HL-60 (cell line): ENCODE measurements around the gene DCAF11.

Experiments used
- DNase-seq, 2 experiments: peaks; one replicate each; pipeline ENCODE4 v3.0.0-alpha.2; 2010 to 2020; ENCODE audit warnings: low read depth in 1 of 2, low spot score in 1 of 2
- H3K27ac ChIP-seq: fragments of 250-450 bp; sonication (Bioruptor Pico); replicated peaks from 2 replicates; pipeline ENCODE4 v1.5.1; 2020; ENCODE audit warnings: mild to moderate bottlenecking, moderate library complexity
- H3K27me3 ChIP-seq: fragments of 250-450 bp; sonication (Bioruptor Pico); 2 replicates; pipeline ENCODE4 v1.5.1; 2021; ENCODE audit warnings: mild to moderate bottlenecking, moderate library complexity; ENCODE audit not compliant: insufficient read depth, poor library complexity, severe bottlenecking
- H3K4me3 ChIP-seq: replicated peaks from 2 replicates; pipeline ENCODE4 v1.5.1; 2011; ENCODE audit warnings: mild to moderate bottlenecking, control low read depth, low read length; ENCODE audit not compliant: insufficient read depth
- CTCF ChIP-seq: IDR thresholded peaks from one replicate; pipeline ENCODE4 v1.5.1; 2011; ENCODE audit warnings: low read length, control low read depth, inconsistent platforms; ENCODE audit not compliant: insufficient read depth
- GABPA ChIP-seq: IDR thresholded peaks from 2 replicates; pipeline ENCODE4 v1.6.1; 2012; ENCODE audit warnings: low read depth
- POLR2AphosphoS5 ChIP-seq: IDR thresholded peaks from 2 replicates; pipeline ENCODE4 v1.6.1; 2012; ENCODE audit warnings: low read depth
- REST ChIP-seq: IDR thresholded peaks from 2 replicates; pipeline ENCODE4 v1.6.1; 2012; ENCODE audit warnings: low read depth; ENCODE audit not compliant: insufficient replicate concordance
- SPI1 ChIP-seq: IDR thresholded peaks from 2 replicates; pipeline ENCODE4 v1.6.1; 2012; ENCODE audit warnings: low read depth, mild to moderate bottlenecking, borderline replicate concordance

DCAF11 gene

GRCh38 chr14:24145219-24145618, 30.6 kb downstream of the DCAF11 start:
- Histone ChIP-seq H3K27me3 (no peaks in the 10 kb centered on the region), H3K27ac (no peak overlapping the region), H3K4me3 (peak overlapping the region; percentile 96)
- no peak for TF ChIP-seq CTCF
- no peak for TF ChIP-seq REST
- TF ChIP-seq GABPA, result no peak
- no peak for TF ChIP-seq POLR2AphosphoS5
- no peak for TF ChIP-seq SPI1
- no peak for DNase-seq

GRCh38 chr14:24145690-24146452, 31.3 kb downstream of the DCAF11 start:
- H3K27me3 ChIP-seq, result no peaks in the 10 kb centered on the region
- no peak for TF ChIP-seq CTCF
- TF ChIP-seq SPI1, result no peak
- no peak for TF ChIP-seq POLR2AphosphoS5
- TF ChIP-seq REST, result no peak
- no peak for TF ChIP-seq GABPA
- DNase-seq, result peak in 1 of 2 experiments; percentile 33
- H3K4me3 ChIP-seq, result peak overlapping the region; percentile 96
- H3K27ac ChIP-seq, result peak overlapping the region; percentile 72

GRCh38 chr14:24146453-24146977, 31.9 kb downstream of the DCAF11 start, which contains the start of gene PSME2:
Gene PSME2 (minus strand): TSS chr14:24146610. CDS start chr14:24146581, 29 bp downstream.
- peak within 1 kb of the TSS; percentile 72 for H3K27ac ChIP-seq
- H3K27me3 ChIP-seq, result no peaks in the 10 kb centered on the region
- TF ChIP-seq POLR2AphosphoS5 (peak; percentile 26; the same call in 1 of the 2 replicates), SPI1 (no peak), REST (no peak)

More at GRCh38 chr14:24146453-24146977, 31.9 kb downstream of the DCAF11 start, which contains the start of gene PSME2:
- peak within 1 kb of the TSS; percentile 96 for H3K4me3 ChIP-seq
- DNase-seq, result peak; percentile 90 to 93
